WTC11 (cell line): ENCODE measurements around the gene TTC7B. TPM values are rescaled to one million over a fixed set of nuclear protein-coding genes. Genes with fewer than 3 reads are reported as not detected.

ENCODE experiments used
- ATAC-seq: fragments of 200-7000 bp; cut with Tn5 transposase; 2 replicates; pipeline ENCODE4 v1.10.0; 2021; ENCODE audit warnings: mild to moderate bottlenecking, moderate library complexity
- CTCF ChIA-PET: fragments of 300-600 bp; sonication (Branson Sonifier 250); formaldehyde crosslinking; loops from one replicate; lab custom pipeline; 2021; ENCODE audit warnings: antibody characterized with exemption; lab: Charles Lee
- POLR2A ChIA-PET: fragments of 350-600 bp; sonication (Branson Sonifier 250); formaldehyde crosslinking; loops from one replicate; lab custom pipeline; 2021; ENCODE audit warnings: antibody characterized with exemption; lab: Charles Lee
- DNase-seq: peaks from one replicate; pipeline ENCODE4 v3.0.0; 2021; ENCODE audit warnings: low spot score
- H3K27ac Mint-ChIP-seq: 2 replicates; pipeline ENCODE4 v1.8.0; 2021; ENCODE audit warnings: mixed read lengths
- H3K27me3 Mint-ChIP-seq: 2 replicates; pipeline ENCODE4 v1.8.0; 2021; ENCODE audit warnings: low read depth, mild to moderate bottlenecking, moderate library complexity, mixed read lengths
- H3K36me3 Mint-ChIP-seq: 2 replicates; pipeline ENCODE4 v1.8.0; 2021; ENCODE audit warnings: mixed read lengths
- H3K4me1 Mint-ChIP-seq: 2 replicates; pipeline ENCODE4 v1.8.0; 2022; ENCODE audit warnings: mixed read lengths
- H3K4me3 Mint-ChIP-seq: 2 replicates; pipeline ENCODE4 v1.8.0; 2021; ENCODE audit warnings: mild to moderate bottlenecking, moderate library complexity, mixed read lengths
- H3K9me3 Mint-ChIP-seq: 2 replicates; pipeline ENCODE4 v1.8.0; 2021; ENCODE audit warnings: mixed read lengths
- ELF4 ChIP-seq: sonication (generic); formaldehyde crosslinking; IDR thresholded peaks from 2 replicates; pipeline ENCODE4 v1.8.1; 2022; ENCODE audit warnings: low read depth, mild to moderate bottlenecking, moderate library complexity, missing genetic modification reagents
- ESRRA ChIP-seq: sonication (generic); formaldehyde crosslinking; IDR thresholded peaks from 2 replicates; pipeline ENCODE4 v1.8.1; 2022; ENCODE audit warnings: mild to moderate bottlenecking, missing genetic modification reagents, borderline replicate concordance
- GABPB1 ChIP-seq: sonication (generic); formaldehyde crosslinking; IDR thresholded peaks from 2 replicates; pipeline ENCODE4 v1.8.1; 2023; ENCODE audit warnings: mild to moderate bottlenecking, missing genetic modification reagents
- NR2C2 ChIP-seq: sonication (generic); formaldehyde crosslinking; IDR thresholded peaks from 2 replicates; pipeline ENCODE4 v1.8.0; 2022; ENCODE audit warnings: mild to moderate bottlenecking, missing genetic modification reagents
- TCF7 ChIP-seq: sonication (generic); formaldehyde crosslinking; IDR thresholded peaks from 2 replicates; pipeline ENCODE4 v1.8.0; 2022; ENCODE audit warnings: mild to moderate bottlenecking, low read depth, missing genetic modification reagents, moderate library complexity
- ZBTB21 ChIP-seq: sonication (generic); formaldehyde crosslinking; IDR thresholded peaks from 2 replicates; pipeline ENCODE4 v1.8.1; 2023; ENCODE audit warnings: mild to moderate bottlenecking, missing genetic modification reagents, borderline replicate concordance
- ZNF138 ChIP-seq: sonication (generic); formaldehyde crosslinking; conservative IDR thresholded peaks from 2 replicates; pipeline ENCODE4 v1.8.1; 2022; ENCODE audit warnings: mild to moderate bottlenecking, moderate library complexity, missing genetic modification reagents
- ZNF263 ChIP-seq: sonication (generic); formaldehyde crosslinking; IDR thresholded peaks from 2 replicates; pipeline ENCODE4 v1.8.1; 2022; ENCODE audit warnings: low read depth, mild to moderate bottlenecking, moderate library complexity, missing genetic modification reagents
- ZNF416 ChIP-seq: fragments of 250-450 bp; sonication (Bioruptor Pico); IDR thresholded peaks from 2 replicates; pipeline ENCODE4 v1.9.0; 2021; ENCODE audit warnings: mild to moderate bottlenecking, inconsistent platforms
- total RNA-seq: library from RNA; stranded (reverse); gene quantifications from 3 replicates; pipeline ENCODE4 v1.2.3, GENCODE V29; 2021
- TF ChIP-seq, protein P1 (sequence below): sonication (generic); formaldehyde crosslinking; IDR thresholded peaks from 2 replicates; pipeline ENCODE4 v1.8.0; 2023; ENCODE audit warnings: missing genetic modification reagents, mild to moderate bottlenecking, borderline replicate concordance
- TF ChIP-seq, protein P2 (sequence below): sonication (generic); formaldehyde crosslinking; IDR thresholded peaks from 2 replicates; pipeline ENCODE4 v1.8.1; 2023; ENCODE audit warnings: mild to moderate bottlenecking, missing genetic modification reagents
- TF ChIP-seq, protein P3 (sequence below): sonication (generic); formaldehyde crosslinking; IDR thresholded peaks from 2 replicates; pipeline ENCODE4 v1.8.0; 2023; ENCODE audit warnings: missing genetic modification reagents
- TF ChIP-seq, protein P4 (sequence below): sonication (generic); formaldehyde crosslinking; IDR thresholded peaks from 2 replicates; pipeline ENCODE4 v1.8.0; 2022; ENCODE audit warnings: mild to moderate bottlenecking, missing genetic modification reagents
- TF ChIP-seq, protein P5 (sequence below): sonication (generic); formaldehyde crosslinking; IDR thresholded peaks from 2 replicates; pipeline ENCODE4 v1.8.1; 2023; ENCODE audit warnings: mild to moderate bottlenecking, missing genetic modification reagents, moderate library complexity
- TF ChIP-seq, protein P6 (sequence below): sonication (generic); formaldehyde crosslinking; IDR thresholded peaks from 2 replicates; pipeline ENCODE4 v1.8.0; 2022; ENCODE audit warnings: mild to moderate bottlenecking, missing genetic modification reagents
- TF ChIP-seq, protein P7 (sequence below): sonication (generic); formaldehyde crosslinking; IDR thresholded peaks from 2 replicates; pipeline ENCODE4 v1.8.0; 2023; ENCODE audit warnings: mild to moderate bottlenecking, missing genetic modification reagents
- TF ChIP-seq, protein P8 (sequence below): fragments of 250-450 bp; sonication (Bioruptor Pico); IDR thresholded peaks from 2 replicates; pipeline ENCODE4 v1.9.0; 2021; ENCODE audit warnings: mild to moderate bottlenecking, borderline replicate concordance

The TTC7B gene
- total RNA-seq, 1 experiment from 2014 or later = 27.6 TPM

DNA sequence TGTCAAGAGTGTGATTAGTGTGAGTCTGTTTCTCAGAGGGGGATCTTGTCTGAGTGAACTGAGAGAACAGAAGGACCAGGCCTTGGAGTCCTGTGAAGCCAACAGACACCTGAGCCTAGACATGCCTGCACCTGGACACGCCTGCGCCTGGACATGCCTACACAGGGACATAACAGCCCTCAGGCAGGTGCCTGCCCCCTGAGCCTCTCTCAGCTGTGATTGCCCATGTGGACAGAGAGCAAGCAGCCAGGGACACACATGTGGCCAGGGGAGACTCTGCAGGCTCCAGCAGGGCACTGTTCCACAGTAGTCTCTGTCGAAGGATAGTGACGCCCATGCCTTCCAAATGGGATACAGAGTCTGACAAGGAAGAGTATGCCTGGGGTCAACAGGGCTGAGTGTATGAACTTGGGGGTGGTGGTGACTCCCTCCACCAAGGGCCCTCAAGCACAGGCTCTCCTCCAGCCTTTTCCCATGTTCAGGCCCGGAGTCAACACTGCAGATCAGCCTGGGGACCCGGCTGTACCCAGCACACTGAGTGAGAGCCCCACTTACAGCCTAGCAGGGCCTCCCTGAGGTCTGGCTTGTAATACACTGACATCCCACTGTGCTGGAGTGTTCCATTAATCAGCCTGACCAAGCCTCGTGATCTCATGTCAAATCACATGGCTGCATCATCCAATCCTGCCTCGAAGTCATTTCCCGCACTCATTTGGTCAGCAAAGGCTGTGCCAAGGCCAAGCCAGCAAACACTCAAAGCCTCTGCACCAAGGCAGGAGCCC is 246.4 kb downstream of the TTC7B start:
- Mint-ChIP-seq H3K4me3 (no peak overlapping the region), H3K27me3 (no peaks in the 10 kb centered on the region; the same call in 1 of the 2 replicates), H3K9me3 (no peaks in the 10 kb centered on the region), H3K36me3 (no peaks in the 10 kb centered on the region), H3K27ac (no peak overlapping the region; the same call in 1 of the 2 replicates), H3K4me1 (peaks cover 29% of the 10 kb centered on the region)
- DNase-seq (no peak), ATAC-seq (no peak)
- CTCF ChIA-PET = interaction anchor here (1.6 to 2.6 kb wide), 2 partner anchors 16 to 188 kb away, joined by 4 to 8 read pairs; no protein-coding TSS in a partner anchor
- POLR2A ChIA-PET = no interaction called here
- TF ChIP-seq ZNF416 (CRISPR knock-in tag) = no peak
- TF ChIP-seq ZNF263 (CRISPR knock-in tag) = no peak
- TF ChIP-seq, protein P1, sequence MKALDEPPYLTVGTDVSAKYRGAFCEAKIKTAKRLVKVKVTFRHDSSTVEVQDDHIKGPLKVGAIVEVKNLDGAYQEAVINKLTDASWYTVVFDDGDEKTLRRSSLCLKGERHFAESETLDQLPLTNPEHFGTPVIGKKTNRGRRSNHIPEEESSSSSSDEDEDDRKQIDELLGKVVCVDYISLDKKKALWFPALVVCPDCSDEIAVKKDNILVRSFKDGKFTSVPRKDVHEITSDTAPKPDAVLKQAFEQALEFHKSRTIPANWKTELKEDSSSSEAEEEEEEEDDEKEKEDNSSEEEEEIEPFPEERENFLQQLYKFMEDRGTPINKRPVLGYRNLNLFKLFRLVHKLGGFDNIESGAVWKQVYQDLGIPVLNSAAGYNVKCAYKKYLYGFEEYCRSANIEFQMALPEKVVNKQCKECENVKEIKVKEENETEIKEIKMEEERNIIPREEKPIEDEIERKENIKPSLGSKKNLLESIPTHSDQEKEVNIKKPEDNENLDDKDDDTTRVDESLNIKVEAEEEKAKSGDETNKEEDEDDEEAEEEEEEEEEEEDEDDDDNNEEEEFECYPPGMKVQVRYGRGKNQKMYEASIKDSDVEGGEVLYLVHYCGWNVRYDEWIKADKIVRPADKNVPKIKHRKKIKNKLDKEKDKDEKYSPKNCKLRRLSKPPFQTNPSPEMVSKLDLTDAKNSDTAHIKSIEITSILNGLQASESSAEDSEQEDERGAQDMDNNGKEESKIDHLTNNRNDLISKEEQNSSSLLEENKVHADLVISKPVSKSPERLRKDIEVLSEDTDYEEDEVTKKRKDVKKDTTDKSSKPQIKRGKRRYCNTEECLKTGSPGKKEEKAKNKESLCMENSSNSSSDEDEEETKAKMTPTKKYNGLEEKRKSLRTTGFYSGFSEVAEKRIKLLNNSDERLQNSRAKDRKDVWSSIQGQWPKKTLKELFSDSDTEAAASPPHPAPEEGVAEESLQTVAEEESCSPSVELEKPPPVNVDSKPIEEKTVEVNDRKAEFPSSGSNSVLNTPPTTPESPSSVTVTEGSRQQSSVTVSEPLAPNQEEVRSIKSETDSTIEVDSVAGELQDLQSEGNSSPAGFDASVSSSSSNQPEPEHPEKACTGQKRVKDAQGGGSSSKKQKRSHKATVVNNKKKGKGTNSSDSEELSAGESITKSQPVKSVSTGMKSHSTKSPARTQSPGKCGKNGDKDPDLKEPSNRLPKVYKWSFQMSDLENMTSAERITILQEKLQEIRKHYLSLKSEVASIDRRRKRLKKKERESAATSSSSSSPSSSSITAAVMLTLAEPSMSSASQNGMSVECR (CRISPR knock-in tag) = no peak
- TF ChIP-seq, protein P2, sequence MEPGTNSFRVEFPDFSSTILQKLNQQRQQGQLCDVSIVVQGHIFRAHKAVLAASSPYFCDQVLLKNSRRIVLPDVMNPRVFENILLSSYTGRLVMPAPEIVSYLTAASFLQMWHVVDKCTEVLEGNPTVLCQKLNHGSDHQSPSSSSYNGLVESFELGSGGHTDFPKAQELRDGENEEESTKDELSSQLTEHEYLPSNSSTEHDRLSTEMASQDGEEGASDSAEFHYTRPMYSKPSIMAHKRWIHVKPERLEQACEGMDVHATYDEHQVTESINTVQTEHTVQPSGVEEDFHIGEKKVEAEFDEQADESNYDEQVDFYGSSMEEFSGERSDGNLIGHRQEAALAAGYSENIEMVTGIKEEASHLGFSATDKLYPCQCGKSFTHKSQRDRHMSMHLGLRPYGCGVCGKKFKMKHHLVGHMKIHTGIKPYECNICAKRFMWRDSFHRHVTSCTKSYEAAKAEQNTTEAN = no peak
- TF ChIP-seq ELF4 (CRISPR knock-in tag) = no peak
- TF ChIP-seq, protein P3, sequence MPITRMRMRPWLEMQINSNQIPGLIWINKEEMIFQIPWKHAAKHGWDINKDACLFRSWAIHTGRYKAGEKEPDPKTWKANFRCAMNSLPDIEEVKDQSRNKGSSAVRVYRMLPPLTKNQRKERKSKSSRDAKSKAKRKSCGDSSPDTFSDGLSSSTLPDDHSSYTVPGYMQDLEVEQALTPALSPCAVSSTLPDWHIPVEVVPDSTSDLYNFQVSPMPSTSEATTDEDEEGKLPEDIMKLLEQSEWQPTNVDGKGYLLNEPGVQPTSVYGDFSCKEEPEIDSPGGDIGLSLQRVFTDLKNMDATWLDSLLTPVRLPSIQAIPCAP (CRISPR knock-in tag) = no peak
- no peak for TF ChIP-seq ESRRA (CRISPR knock-in tag)
- TF ChIP-seq, protein P4, sequence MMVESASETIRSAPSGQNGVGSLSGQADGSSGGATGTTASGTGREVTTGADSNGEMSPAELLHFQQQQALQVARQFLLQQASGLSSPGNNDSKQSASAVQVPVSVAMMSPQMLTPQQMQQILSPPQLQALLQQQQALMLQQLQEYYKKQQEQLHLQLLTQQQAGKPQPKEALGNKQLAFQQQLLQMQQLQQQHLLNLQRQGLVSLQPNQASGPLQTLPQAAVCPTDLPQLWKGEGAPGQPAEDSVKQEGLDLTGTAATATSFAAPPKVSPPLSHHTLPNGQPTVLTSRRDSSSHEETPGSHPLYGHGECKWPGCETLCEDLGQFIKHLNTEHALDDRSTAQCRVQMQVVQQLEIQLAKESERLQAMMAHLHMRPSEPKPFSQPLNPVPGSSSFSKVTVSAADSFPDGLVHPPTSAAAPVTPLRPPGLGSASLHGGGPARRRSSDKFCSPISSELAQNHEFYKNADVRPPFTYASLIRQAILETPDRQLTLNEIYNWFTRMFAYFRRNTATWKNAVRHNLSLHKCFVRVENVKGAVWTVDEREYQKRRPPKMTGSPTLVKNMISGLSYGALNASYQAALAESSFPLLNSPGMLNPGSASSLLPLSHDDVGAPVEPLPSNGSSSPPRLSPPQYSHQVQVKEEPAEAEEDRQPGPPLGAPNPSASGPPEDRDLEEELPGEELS (CRISPR knock-in tag) = no peak
- TF ChIP-seq, protein P5, sequence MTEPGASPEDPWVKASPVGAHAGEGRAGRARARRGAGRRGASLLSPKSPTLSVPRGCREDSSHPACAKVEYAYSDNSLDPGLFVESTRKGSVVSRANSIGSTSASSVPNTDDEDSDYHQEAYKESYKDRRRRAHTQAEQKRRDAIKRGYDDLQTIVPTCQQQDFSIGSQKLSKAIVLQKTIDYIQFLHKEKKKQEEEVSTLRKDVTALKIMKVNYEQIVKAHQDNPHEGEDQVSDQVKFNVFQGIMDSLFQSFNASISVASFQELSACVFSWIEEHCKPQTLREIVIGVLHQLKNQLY (CRISPR knock-in tag) = no peak
- TF ChIP-seq TCF7 (CRISPR knock-in tag) = no peak
- TF ChIP-seq, protein P6, sequence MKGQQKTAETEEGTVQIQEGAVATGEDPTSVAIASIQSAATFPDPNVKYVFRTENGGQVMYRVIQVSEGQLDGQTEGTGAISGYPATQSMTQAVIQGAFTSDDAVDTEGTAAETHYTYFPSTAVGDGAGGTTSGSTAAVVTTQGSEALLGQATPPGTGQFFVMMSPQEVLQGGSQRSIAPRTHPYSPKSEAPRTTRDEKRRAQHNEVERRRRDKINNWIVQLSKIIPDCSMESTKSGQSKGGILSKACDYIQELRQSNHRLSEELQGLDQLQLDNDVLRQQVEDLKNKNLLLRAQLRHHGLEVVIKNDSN (CRISPR knock-in tag) = no peak
- TF ChIP-seq ZBTB21 (CRISPR knock-in tag) = no peak
- TF ChIP-seq, protein P7, sequence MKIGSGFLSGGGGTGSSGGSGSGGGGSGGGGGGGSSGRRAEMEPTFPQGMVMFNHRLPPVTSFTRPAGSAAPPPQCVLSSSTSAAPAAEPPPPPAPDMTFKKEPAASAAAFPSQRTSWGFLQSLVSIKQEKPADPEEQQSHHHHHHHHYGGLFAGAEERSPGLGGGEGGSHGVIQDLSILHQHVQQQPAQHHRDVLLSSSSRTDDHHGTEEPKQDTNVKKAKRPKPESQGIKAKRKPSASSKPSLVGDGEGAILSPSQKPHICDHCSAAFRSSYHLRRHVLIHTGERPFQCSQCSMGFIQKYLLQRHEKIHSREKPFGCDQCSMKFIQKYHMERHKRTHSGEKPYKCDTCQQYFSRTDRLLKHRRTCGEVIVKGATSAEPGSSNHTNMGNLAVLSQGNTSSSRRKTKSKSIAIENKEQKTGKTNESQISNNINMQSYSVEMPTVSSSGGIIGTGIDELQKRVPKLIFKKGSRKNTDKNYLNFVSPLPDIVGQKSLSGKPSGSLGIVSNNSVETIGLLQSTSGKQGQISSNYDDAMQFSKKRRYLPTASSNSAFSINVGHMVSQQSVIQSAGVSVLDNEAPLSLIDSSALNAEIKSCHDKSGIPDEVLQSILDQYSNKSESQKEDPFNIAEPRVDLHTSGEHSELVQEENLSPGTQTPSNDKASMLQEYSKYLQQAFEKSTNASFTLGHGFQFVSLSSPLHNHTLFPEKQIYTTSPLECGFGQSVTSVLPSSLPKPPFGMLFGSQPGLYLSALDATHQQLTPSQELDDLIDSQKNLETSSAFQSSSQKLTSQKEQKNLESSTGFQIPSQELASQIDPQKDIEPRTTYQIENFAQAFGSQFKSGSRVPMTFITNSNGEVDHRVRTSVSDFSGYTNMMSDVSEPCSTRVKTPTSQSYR (CRISPR knock-in tag) = no peak
- TF ChIP-seq, protein P8, sequence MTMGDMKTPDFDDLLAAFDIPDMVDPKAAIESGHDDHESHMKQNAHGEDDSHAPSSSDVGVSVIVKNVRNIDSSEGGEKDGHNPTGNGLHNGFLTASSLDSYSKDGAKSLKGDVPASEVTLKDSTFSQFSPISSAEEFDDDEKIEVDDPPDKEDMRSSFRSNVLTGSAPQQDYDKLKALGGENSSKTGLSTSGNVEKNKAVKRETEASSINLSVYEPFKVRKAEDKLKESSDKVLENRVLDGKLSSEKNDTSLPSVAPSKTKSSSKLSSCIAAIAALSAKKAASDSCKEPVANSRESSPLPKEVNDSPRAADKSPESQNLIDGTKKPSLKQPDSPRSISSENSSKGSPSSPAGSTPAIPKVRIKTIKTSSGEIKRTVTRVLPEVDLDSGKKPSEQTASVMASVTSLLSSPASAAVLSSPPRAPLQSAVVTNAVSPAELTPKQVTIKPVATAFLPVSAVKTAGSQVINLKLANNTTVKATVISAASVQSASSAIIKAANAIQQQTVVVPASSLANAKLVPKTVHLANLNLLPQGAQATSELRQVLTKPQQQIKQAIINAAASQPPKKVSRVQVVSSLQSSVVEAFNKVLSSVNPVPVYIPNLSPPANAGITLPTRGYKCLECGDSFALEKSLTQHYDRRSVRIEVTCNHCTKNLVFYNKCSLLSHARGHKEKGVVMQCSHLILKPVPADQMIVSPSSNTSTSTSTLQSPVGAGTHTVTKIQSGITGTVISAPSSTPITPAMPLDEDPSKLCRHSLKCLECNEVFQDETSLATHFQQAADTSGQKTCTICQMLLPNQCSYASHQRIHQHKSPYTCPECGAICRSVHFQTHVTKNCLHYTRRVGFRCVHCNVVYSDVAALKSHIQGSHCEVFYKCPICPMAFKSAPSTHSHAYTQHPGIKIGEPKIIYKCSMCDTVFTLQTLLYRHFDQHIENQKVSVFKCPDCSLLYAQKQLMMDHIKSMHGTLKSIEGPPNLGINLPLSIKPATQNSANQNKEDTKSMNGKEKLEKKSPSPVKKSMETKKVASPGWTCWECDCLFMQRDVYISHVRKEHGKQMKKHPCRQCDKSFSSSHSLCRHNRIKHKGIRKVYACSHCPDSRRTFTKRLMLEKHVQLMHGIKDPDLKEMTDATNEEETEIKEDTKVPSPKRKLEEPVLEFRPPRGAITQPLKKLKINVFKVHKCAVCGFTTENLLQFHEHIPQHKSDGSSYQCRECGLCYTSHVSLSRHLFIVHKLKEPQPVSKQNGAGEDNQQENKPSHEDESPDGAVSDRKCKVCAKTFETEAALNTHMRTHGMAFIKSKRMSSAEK = no peak
- no peak for TF ChIP-seq NR2C2 (CRISPR knock-in tag)
- TF ChIP-seq GABPB1 (CRISPR knock-in tag) = no peak
- TF ChIP-seq ZNF138 = no peak
